Tibial nerve (tissue), 4 donors: Measurements from ENCODE around the gene SEC61A2. TPM values are rescaled to one million over a fixed set of nuclear protein-coding genes. Genes with fewer than 3 reads are reported as not detected.

Source experiments
- DNase-seq, 2 donors: peaks; one replicate each; pipeline ENCODE4 v3.0.0-alpha.2; 2019; ENCODE audit warnings: low spot score in 2 of 2
- H3K27ac ChIP-seq, 4 donors: fragments of 200-600 bp; sonication (generic) in 3 of 4; one replicate each; pipeline ENCODE4 v1.5.1; 2017 to 2019; ENCODE audit warnings: mild to moderate bottlenecking in 1 of 4
- H3K27me3 ChIP-seq, 2 donors: fragments of 200-600 bp; sonication (generic) in 1 of 2; one replicate each; pipeline versions ENCODE4 v1.5.1 to v1.6.0; 2017 to 2019
- H3K36me3 ChIP-seq, 3 donors: fragments of 200-600 bp; sonication (generic); one replicate each; pipeline ENCODE4 v1.5.1; 2018 to 2019
- H3K4me1 ChIP-seq, 4 donors: fragments of 200-600 bp; sonication (generic) in 3 of 4; one replicate each; pipeline ENCODE4 v1.5.1; 2017 to 2019
- H3K4me3 ChIP-seq, 4 donors: fragments of 200-600 bp; sonication (generic) in 3 of 4; one replicate each; pipeline ENCODE4 v1.5.1; 2017 to 2019; ENCODE audit warnings: mild to moderate bottlenecking in 1 of 4, moderate library complexity in 1 of 4
- H3K9me3 ChIP-seq, 4 donors: fragments of 200-600 bp; sonication (generic) in 3 of 4; one replicate each; pipeline ENCODE4 v1.5.1; 2017 to 2019
- EP300 ChIP-seq, 2 donors: sonication (generic); formaldehyde crosslinking; IDR thresholded peaks; one replicate each; pipeline ENCODE4 v1.6.1; 2017; ENCODE audit warnings: antibody characterized with exemption in 2 of 2, mild to moderate bottlenecking in 1 of 2
- POLR2A ChIP-seq, 2 donors: fragments of 450-650 bp; IDR thresholded peaks; one replicate each; pipeline ENCODE4 v1.6.1; 2017; ENCODE audit warnings: antibody characterized with exemption in 2 of 2, mild to moderate bottlenecking in 2 of 2, moderate library complexity in 2 of 2
- WGBS, 2 donors: methylation state at CpG; one replicate each; pipeline ENCODE4 v1.1.5; 2018; 5-methylcytosine and 5-hydroxymethylcytosine counted together
- total RNA-seq, 4 donors: library from RNA; depleted of rRNA; stranded (reverse); fragments of >200 nt; gene quantifications; one replicate each; pipeline ENCODE4 v1.1.0, GENCODE V29; 2016
- TF ChIP-seq, protein P1 (sequence below), 5 experiments: fragments of 200-600 bp in 3 of 5; fragments of 450-650 bp in 2 of 5; sonication (generic) in 3 of 5; IDR thresholded peaks; one replicate each; pipeline ENCODE4 v1.5.1; 2016 to 2019; ENCODE audit warnings: antibody characterized with exemption in 5 of 5, mild to moderate bottlenecking in 3 of 5, moderate library complexity in 2 of 5

Gene SEC61A2
- total RNA-seq, 4 donors from 2014 or later: 9.0 to 12.7 (median 10.9) TPM

- DNase-seq: no peak
- Histone ChIP-seq H3K4me3 (no peak overlapping the region), H3K27me3 (no peaks in the 10 kb centered on the region), H3K4me1 (no peaks in the 10 kb centered on the region), H3K36me3 (peaks cover 0 to 64% (median 0%) of the 10 kb centered on the region in 3 donors), H3K27ac (no peak overlapping the region), H3K9me3 (no peaks in the 10 kb centered on the region)
- WGBS, 2 donors: 91% methylated on average over 14 of the region's 14 CpGs
- TF ChIP-seq, protein P1, sequence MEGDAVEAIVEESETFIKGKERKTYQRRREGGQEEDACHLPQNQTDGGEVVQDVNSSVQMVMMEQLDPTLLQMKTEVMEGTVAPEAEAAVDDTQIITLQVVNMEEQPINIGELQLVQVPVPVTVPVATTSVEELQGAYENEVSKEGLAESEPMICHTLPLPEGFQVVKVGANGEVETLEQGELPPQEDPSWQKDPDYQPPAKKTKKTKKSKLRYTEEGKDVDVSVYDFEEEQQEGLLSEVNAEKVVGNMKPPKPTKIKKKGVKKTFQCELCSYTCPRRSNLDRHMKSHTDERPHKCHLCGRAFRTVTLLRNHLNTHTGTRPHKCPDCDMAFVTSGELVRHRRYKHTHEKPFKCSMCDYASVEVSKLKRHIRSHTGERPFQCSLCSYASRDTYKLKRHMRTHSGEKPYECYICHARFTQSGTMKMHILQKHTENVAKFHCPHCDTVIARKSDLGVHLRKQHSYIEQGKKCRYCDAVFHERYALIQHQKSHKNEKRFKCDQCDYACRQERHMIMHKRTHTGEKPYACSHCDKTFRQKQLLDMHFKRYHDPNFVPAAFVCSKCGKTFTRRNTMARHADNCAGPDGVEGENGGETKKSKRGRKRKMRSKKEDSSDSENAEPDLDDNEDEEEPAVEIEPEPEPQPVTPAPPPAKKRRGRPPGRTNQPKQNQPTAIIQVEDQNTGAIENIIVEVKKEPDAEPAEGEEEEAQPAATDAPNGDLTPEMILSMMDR (IDR thresholded peaks at IDR 0.05): no peak
- no peak for TF ChIP-seq POLR2A (IDR thresholded peaks at IDR 0.05)
- TF ChIP-seq EP300 (IDR thresholded peaks at IDR 0.05): no peak
Measured at GRCh38 chr10:12156367-12157123, 27.1 kb downstream of the SEC61A2 start.

DNA sequence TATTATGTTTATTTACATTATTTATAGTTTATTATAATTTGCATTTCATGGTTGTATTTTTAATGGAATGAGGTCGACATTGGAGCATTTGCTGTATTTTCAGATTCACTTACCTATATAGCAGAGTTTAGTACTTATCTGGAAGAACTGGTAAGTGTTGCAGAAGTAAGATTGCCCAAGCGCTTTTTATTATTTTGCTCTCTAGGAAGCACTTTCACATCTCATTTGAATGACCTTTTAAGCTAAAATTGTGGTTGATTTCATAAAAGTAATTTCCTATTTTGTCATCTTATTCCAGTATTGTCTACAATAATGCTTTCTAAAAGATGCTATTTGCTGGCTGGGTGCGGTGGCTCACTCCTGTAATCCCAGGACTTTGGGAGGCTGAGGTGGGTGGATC is 28.6 kb downstream of the SEC61A2 start:
- Histone ChIP-seq H3K4me1 (no peaks in the 10 kb centered on the region), H3K27ac (no peak overlapping the region), H3K36me3 (peaks cover 0 to 67% (median 0%) of the 10 kb centered on the region in 3 donors), H3K27me3 (no peaks in the 10 kb centered on the region), H3K4me3 (no peak overlapping the region), H3K9me3 (no peaks in the 10 kb centered on the region)
- TF ChIP-seq POLR2A (IDR thresholded peaks at IDR 0.05): no peak
- TF ChIP-seq, protein P1 (IDR thresholded peaks at IDR 0.05): no peak
- no peak for TF ChIP-seq EP300 (IDR thresholded peaks at IDR 0.05)
- WGBS, 2 donors: 88 to 91% methylated on average over 3 of the region's 3 CpGs
- no peak for DNase-seq

DNA sequence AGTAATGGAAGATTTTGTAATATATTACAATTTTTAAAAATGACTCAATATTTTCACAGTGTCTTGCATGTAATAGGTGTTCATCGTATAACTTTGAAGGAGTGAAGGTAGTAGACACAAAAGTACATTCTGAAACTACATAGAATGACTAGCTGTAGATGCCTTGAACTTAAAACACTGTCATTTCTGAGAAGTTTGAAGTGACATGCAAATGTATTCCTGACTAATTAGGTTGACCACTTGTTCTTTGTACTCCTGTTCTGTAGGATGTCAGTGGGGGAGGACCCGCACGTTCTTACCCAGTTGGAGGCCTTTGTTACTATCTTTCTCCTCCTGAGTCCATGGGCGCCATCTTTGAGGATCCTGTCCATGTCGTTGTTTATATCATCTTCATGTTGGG is 31.2 kb downstream of the SEC61A2 start:
- TF ChIP-seq EP300 (IDR thresholded peaks at IDR 0.05) (no peak), POLR2A (IDR thresholded peaks at IDR 0.05) (no peak)
- TF ChIP-seq, protein P1 (IDR thresholded peaks at IDR 0.05): no peak
- no peaks in the 10 kb centered on the region for H3K27me3 ChIP-seq
- WGBS, 2 donors: 90 to 95% methylated on average over 5 of the region's 5 CpGs
- no peaks in the 10 kb centered on the region for H3K9me3 ChIP-seq
- H3K27ac ChIP-seq: no peak overlapping the region
- H3K4me3 ChIP-seq: no peak overlapping the region
- DNase-seq: no peak
- H3K4me1 ChIP-seq: peaks cover 0 to 15% (median 6%) of the 10 kb centered on the region in 4 donors
- peaks cover 0 to 76% (median 0%) of the 10 kb centered on the region in 3 donors for H3K36me3 ChIP-seq

DNA sequence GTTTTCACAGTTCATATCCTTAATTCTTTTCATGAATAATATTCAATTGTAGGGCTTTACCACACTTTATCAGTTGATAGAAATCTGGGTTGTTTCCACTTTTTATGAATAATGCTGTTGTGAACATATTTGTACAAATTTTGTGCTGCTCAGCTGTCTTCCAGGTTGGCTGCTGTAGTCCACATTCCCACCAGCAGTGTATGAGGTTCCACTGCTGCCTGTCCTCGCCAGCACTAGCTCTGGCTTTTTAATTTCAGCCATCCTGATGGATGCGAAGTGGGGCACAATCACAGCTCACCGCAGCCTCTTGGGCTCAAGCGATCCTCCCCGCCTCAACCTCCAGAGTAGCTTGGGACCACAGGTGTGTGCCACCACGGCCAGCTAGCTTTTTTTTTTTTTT is 33.5 kb downstream of the SEC61A2 start:
- Histone ChIP-seq H3K4me3 (no peak overlapping the region), H3K27ac (no peak overlapping the region), H3K9me3 (no peaks in the 10 kb centered on the region), H3K27me3 (no peaks in the 10 kb centered on the region), H3K4me1 (peaks cover 0 to 26% (median 11%) of the 10 kb centered on the region in 4 donors), H3K36me3 (peaks cover 0 to 76% (median 0%) of the 10 kb centered on the region in 3 donors)
- 96 to 98% methylated on average over 6 of the region's 6 CpGs for WGBS, 2 donors
- DNase-seq: no peak
- TF ChIP-seq EP300 (IDR thresholded peaks at IDR 0.05) (no peak), POLR2A (IDR thresholded peaks at IDR 0.05) (no peak)
- TF ChIP-seq, protein P1 (IDR thresholded peaks at IDR 0.05): no peak

DNA sequence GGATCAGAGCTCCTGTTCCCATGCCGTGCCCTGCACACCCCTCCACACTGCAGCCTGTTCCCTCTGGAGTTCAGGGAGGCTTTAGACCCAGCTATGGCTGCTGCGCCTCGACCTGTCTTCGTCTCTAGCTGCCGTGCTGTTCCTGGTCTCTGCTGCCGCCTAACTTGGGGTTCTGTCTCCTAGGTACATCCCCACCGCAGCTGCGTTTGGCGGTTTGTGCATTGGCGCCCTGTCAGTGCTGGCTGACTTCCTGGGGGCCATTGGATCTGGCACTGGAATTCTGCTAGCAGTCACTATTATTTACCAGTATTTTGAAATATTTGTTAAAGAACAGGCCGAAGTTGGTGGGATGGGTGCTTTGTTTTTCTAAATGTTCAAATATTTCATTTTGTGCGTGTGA is 34.6 kb downstream of the SEC61A2 start:
- no peak for DNase-seq
- Histone ChIP-seq H3K4me1 (peaks cover 0 to 26% (median 11%) of the 10 kb centered on the region in 4 donors), H3K9me3 (no peaks in the 10 kb centered on the region), H3K36me3 (peaks cover 0 to 76% (median 0%) of the 10 kb centered on the region in 3 donors), H3K27me3 (no peaks in the 10 kb centered on the region), H3K27ac (peak overlapping the region; percentile 37 to 78 (median 62)), H3K4me3 (no peak overlapping the region)
- WGBS, 2 donors: 82 to 89% methylated on average over 11 of the region's 12 CpGs
- TF ChIP-seq POLR2A (IDR thresholded peaks at IDR 0.05) (no peak), EP300 (IDR thresholded peaks at IDR 0.05) (no peak)
- TF ChIP-seq, protein P1 (IDR thresholded peaks at IDR 0.05): no peak
